Measurements from ENCODE around the gene SVIL. TPM values are rescaled to one million over a fixed set of nuclear protein-coding genes. Genes with fewer than 3 reads are reported as not detected.
"Not testable (repeated sequence)": the region's sequence is repeated elsewhere in the genome, so short reads cannot be mapped to it uniquely, and the experiment has no call there.

Gene SVIL
- total RNA-seq, 2 experiments from 2014 or later = 12.5 to 17.0 TPM

DNA sequence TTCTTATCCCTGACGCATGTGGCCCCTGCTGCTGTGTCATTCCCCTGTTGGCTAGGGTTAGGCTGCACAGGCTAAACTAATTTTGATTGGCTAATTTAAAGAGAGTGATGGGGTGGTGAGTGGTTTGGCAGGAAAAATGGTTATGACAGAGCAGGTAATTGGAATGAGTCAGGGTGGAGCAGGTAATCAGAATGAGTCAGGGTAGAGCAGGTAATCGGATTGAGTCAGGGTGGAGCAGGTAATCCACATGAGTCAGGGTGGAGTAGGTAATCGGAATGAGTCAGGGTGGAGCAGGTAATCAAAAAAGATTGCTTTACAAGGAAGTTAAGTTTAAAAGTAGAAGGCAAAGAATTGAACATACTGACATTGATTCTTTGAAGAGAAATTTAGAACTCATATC, 195.8 kb downstream of the SVIL start:
- ATAC-seq; POLR2A ChIA-PET; intact Hi-C loops (cut with DNase I, micrococcal nuclease); H3K4me1 Mint-ChIP-seq; CTCF ChIA-PET; H3K27me3 Mint-ChIP-seq; DNase-seq; H3K27ac Mint-ChIP-seq; H3K4me3 Mint-ChIP-seq: not testable (repeated sequence)
- Mint-ChIP-seq H3K36me3 (ENCODE audit: low read depth) (peaks cover 29% of the 10 kb centered on the region), H3K9me3 (ENCODE audit: low read depth) (peaks cover 22% of the 10 kb centered on the region)

DNA sequence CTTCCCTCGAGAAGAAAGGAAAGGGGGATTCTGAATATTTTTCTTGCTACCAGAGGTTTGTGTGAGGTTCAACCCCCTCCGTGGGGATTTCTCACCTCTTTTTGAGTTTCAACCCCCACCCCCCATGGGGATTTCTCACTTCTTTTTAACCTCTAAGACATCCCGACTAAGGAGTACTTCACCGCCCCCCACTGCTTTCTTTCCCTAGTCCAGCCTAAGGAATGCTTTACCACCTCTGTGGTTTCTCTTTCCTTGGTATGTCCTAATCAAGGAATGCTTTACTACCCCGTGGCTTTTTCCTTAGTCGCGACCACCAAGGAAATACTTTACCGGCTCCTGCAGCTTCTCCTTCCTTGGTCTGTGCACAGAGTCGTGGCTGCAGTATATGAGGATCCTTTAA, 196.5 kb downstream of the SVIL start:
- Mint-ChIP-seq H3K27me3 (no peaks in the 10 kb centered on the region), H3K9me3 (ENCODE audit: low read depth) (peaks cover 22% of the 10 kb centered on the region), H3K4me1 (no peaks in the 10 kb centered on the region), H3K27ac (no peak overlapping the region), H3K36me3 (ENCODE audit: low read depth) (peaks cover 29% of the 10 kb centered on the region), H3K4me3 (no peak overlapping the region)
- CTCF ChIA-PET = interaction anchor here (0.7 kb wide), 1 partner anchor 10 kb away, joined by 3 read pairs; no protein-coding TSS in a partner anchor
- POLR2A ChIA-PET = no interaction called here
- intact Hi-C loops (cut with DNase I, micrococcal nuclease) = no loop called here
- DNase-seq = no peak
- no peak for ATAC-seq

DNA sequence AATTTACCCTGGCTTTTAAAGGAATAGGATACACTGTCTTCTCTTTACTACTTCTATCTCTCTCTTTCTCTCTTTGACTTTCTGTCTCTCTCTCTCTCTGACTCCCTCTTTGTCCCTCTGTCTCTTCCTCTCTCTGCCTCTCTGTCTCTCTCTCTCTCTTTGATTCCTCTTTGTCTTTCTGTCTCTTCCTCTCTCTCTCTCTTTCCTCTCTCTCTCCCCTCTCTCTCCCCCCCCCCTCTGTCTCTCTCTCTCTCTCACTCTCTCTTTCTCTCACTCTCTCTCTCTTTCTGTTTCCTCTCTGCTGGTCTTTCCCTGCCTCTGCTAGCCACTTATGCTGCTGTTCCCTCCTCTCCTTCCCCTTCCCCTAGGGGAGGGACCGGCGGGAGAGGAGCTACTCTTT, 196.9 kb downstream of the SVIL start:
- DNase-seq (no peak), ATAC-seq (no peak)
- peaks cover 22% of the 10 kb centered on the region for H3K9me3 Mint-ChIP-seq (ENCODE audit: low read depth)
- ChIA-PET CTCF (interaction anchor here (0.7 kb wide), 1 partner anchor 11 kb away, joined by 3 read pairs; no protein-coding TSS in a partner anchor), POLR2A (no interaction called here)
- intact Hi-C loops (cut with DNase I, micrococcal nuclease) = no loop called here
- H3K4me3 Mint-ChIP-seq = no peak overlapping the region
- H3K27me3 Mint-ChIP-seq = no peaks in the 10 kb centered on the region
- peaks cover 29% of the 10 kb centered on the region for H3K36me3 Mint-ChIP-seq (ENCODE audit: low read depth)
- no peak overlapping the region for H3K27ac Mint-ChIP-seq
- H3K4me1 Mint-ChIP-seq = no peaks in the 10 kb centered on the region

DNA sequence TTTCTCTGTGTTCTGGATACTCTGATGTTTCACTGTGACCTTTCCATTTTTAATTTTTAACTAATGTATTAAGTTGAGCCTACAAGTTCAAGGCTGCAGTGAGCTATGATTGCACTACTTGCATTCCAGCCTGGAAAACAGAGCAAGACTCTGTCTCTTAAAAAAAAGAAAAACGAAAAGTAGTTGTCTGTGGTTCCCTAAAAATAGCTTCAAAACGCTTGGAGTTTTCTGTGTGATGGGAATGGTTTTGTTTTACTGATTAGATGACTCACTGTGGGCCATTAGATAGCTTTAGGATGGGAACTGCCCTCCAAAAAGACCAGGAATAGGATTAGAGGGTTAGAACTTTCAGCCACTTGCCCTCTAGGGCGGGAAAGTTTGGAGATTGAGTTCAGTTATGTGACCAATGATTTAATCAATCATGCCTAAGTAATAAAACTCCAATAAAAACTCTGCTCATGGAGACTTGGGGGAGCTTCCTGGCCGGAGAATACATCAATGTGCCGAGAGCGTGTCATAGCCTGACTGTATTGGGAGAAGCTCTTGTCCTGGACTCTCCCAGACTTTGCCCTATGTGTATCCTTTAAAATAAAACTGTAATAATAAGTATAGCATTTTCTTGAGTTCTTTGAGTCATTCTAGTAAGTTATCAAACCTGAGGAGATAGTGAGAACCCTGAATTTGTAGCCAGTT, 198.8 kb downstream of the SVIL start:
- ATAC-seq (no peak), DNase-seq (no peak)
- Mint-ChIP-seq H3K9me3 (ENCODE audit: low read depth) (peaks cover 22% of the 10 kb centered on the region), H3K4me1 (no peaks in the 10 kb centered on the region), H3K4me3 (no peak overlapping the region), H3K27me3 (no peaks in the 10 kb centered on the region), H3K27ac (no peak overlapping the region), H3K36me3 (ENCODE audit: low read depth) (peaks cover 29% of the 10 kb centered on the region)
- ChIA-PET POLR2A (no interaction called here), CTCF (interaction anchor here (1.3 to 1.6 kb wide), 2 partner anchors 10 to 12 kb away, joined by 4 to 8 read pairs; no protein-coding TSS in a partner anchor)
- intact Hi-C loops (cut with DNase I, micrococcal nuclease) = no loop called here

DNA sequence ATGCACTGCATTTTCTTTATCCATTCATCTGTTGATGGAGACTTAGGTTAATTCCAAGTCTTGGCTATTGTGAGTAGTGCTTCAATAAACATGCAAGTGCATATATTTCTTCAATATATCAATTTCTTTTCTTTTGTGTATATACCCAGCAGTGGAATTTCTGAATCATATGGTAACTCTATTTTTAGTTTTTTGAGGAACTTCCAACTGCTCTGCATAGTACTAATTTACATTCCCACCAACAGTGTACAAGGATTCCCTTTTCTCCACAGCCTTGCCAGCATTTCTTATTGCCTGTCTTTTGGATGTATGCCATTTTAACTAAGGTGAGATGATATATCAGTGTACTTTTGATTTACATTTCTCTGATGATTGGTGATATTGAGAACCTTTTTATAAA, 200.7 kb downstream of the SVIL start:
- Mint-ChIP-seq H3K4me3 (no peak overlapping the region), H3K27me3 (no peaks in the 10 kb centered on the region), H3K27ac (no peak overlapping the region), H3K9me3 (ENCODE audit: low read depth) (peaks cover 19% of the 10 kb centered on the region), H3K36me3 (ENCODE audit: low read depth) (peaks cover 24% of the 10 kb centered on the region), H3K4me1 (no peaks in the 10 kb centered on the region)
- ChIA-PET POLR2A (interaction anchor here (0.7 kb wide), 1 partner anchor 110 kb away, joined by 4 read pairs; no protein-coding TSS in a partner anchor), CTCF (no interaction called here)
- intact Hi-C loops (cut with DNase I, micrococcal nuclease) = no loop called here
- ATAC-seq (no peak), DNase-seq (no peak)

DNA sequence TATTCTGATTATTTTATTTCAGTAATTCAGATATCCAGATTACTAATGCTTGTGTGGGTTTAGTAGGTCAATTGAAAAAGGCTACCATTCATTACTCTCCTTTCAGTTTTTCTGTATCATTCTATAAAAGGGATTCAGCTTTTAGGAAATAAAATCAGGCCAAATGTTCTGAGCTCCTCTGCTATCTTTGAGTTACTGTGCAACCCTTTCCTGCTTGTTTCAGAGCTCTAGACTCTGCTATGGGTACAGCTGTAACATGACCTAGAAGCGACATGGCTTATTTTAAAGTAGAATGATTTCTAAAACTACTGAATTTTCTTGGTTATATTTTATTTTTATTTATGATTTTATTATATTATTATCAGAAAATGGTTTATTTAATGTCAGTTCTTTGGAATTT, 203.1 kb downstream of the SVIL start:
- Mint-ChIP-seq H3K36me3 (ENCODE audit: low read depth) (peaks cover 14% of the 10 kb centered on the region), H3K4me3 (no peak overlapping the region), H3K4me1 (no peaks in the 10 kb centered on the region), H3K9me3 (ENCODE audit: low read depth) (peaks cover 6% of the 10 kb centered on the region), H3K27ac (no peak overlapping the region), H3K27me3 (no peaks in the 10 kb centered on the region)
- ChIA-PET POLR2A (no interaction called here), CTCF (interaction anchor here (0.5 to 1.5 kb wide), 2 partner anchors 17 to 40 kb away, joined by 3 to 6 read pairs; no protein-coding TSS in a partner anchor)
- DNase-seq (no peak), ATAC-seq (no peak)
- intact Hi-C loops (cut with DNase I, micrococcal nuclease) = no loop called here

DNA sequence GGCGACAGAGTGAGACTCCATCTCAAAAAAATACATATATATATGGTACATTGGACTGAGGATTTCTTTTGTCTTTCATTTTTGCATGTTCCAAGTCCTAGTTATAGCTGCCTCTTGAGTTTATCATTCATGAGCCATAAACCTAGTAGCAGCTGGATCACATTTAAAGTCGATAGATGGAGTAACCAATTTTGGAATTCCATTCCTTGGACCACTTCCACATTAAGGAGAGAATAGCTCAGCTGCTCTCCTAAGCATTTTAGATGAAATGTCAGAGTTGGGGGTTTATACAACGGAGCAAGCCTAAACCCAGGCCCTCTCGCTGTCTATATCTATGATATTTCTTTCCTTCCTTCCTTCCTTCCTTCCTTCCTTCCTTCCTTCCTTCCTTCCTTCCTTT, 204.7 kb downstream of the SVIL start:
- intact Hi-C loops (cut with DNase I, micrococcal nuclease) = no loop called here
- POLR2A ChIA-PET = no interaction called here
- H3K4me3 Mint-ChIP-seq = no peak overlapping the region

DNA sequence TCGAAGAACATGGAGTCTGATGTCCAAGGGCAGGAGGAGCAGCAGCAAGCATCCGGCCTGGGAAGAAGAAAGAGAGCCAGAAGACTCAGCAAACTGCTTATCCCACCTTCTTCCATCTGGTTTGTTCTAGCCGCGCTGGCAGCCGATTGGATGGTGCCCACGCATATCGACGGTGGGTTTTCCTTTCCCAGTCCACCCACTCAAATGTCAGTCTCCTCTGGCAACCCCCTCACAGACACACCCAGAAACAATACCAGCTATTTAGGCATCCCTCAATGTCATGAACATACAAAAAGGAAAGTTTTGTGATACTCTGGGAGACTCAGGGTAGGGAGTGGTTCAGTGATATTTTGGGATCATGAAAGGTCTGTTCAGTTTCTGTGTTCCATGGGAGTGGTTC, 206.3 kb downstream of the SVIL start:
- H3K4me3 Mint-ChIP-seq = no peak overlapping the region
- ATAC-seq (no peak), DNase-seq (no peak)
- H3K4me1 Mint-ChIP-seq = no peaks in the 10 kb centered on the region
- intact Hi-C loops (cut with DNase I, micrococcal nuclease) = no loop called here
- POLR2A ChIA-PET = no interaction called here
- CTCF ChIA-PET = interaction anchor here (1.5 kb wide), 2 partner anchors 12 to 14 kb away, joined by 3 to 7 read pairs; no protein-coding TSS in a partner anchor
- H3K36me3 Mint-ChIP-seq (ENCODE audit: low read depth) = peaks cover 2% of the 10 kb centered on the region
- peaks cover 2% of the 10 kb centered on the region for H3K9me3 Mint-ChIP-seq (ENCODE audit: low read depth)
- no peaks in the 10 kb centered on the region for H3K27me3 Mint-ChIP-seq
- no peak overlapping the region for H3K27ac Mint-ChIP-seq

More for the DNA sequence above, 204.7 kb downstream of the SVIL start:
- Mint-ChIP-seq H3K27me3 (no peaks in the 10 kb centered on the region), H3K27ac (no peak overlapping the region), H3K9me3 (ENCODE audit: low read depth) (no peaks in the 10 kb centered on the region), H3K4me1 (no peaks in the 10 kb centered on the region), H3K36me3 (ENCODE audit: low read depth) (peaks cover 8% of the 10 kb centered on the region)
- ATAC-seq (no peak), DNase-seq (no peak)
- CTCF ChIA-PET = interaction anchor here (1.0 to 1.5 kb wide), 3 partner anchors 10 to 61 kb away, joined by 3 read pairs; no protein-coding TSS in a partner anchor

DNA sequence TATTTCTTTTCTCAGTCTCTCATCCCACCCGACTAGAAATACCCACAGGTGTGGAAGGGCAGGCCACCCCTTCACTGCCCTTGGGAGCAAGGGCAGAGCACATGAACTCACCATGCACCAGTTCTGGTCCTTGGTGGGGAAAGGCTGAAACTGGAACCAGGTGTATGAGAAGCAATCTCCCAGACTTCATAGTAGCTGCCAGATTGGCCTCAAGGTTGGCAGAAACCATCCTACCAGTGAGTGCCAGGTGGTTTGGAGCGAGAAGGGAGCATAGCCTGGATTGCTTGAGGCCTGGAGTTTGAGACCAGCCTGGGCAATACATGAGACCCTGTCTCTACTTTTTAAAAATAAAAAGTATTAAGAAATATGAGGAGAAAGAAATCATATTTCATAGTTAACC, 207.1 kb downstream of the SVIL start:
- CTCF ChIA-PET = interaction anchor here (1.5 kb wide), 1 partner anchor 15 kb away, joined by 7 read pairs; no protein-coding TSS in a partner anchor
- no peak overlapping the region for H3K27ac Mint-ChIP-seq
- intact Hi-C loops (cut with DNase I, micrococcal nuclease) = no loop called here

DNA sequence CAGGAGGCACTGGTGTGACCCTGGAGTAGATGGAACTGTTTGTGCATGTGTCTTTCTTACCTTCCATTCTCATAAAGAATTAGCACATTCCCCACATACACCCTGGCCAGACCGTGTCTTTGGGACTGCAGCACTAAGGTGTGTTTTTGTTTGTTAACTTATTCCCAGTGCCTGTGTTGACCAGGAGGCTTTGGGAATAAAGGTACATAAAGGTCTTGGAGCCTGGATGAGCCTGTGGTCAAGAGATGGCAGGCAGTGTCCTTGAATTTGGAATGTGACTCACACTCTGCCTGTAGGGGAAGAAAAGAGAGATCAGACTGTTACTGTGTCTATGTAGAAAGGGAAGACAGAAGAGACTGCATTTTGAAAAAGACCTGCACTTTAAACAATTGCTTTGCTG, 208.4 kb downstream of the SVIL start:
- ChIA-PET CTCF (no interaction called here), POLR2A (no interaction called here)
- Mint-ChIP-seq H3K4me3 (no peak overlapping the region), H3K36me3 (ENCODE audit: low read depth) (peaks cover 17% of the 10 kb centered on the region), H3K9me3 (ENCODE audit: low read depth) (peaks cover 2% of the 10 kb centered on the region), H3K27ac (no peak overlapping the region), H3K27me3 (no peaks in the 10 kb centered on the region), H3K4me1 (no peaks in the 10 kb centered on the region)
- DNase-seq (no peak), ATAC-seq (no peak)
- intact Hi-C loops (cut with DNase I, micrococcal nuclease) = no loop called here

More for the DNA sequence above, 207.1 kb downstream of the SVIL start:
- Mint-ChIP-seq H3K27me3 (no peaks in the 10 kb centered on the region), H3K9me3 (ENCODE audit: low read depth) (peaks cover 2% of the 10 kb centered on the region), H3K4me3 (no peak overlapping the region), H3K36me3 (ENCODE audit: low read depth) (peaks cover 5% of the 10 kb centered on the region), H3K4me1 (no peaks in the 10 kb centered on the region)
- ATAC-seq (no peak), DNase-seq (no peak)
- POLR2A ChIA-PET = no interaction called here

DNA sequence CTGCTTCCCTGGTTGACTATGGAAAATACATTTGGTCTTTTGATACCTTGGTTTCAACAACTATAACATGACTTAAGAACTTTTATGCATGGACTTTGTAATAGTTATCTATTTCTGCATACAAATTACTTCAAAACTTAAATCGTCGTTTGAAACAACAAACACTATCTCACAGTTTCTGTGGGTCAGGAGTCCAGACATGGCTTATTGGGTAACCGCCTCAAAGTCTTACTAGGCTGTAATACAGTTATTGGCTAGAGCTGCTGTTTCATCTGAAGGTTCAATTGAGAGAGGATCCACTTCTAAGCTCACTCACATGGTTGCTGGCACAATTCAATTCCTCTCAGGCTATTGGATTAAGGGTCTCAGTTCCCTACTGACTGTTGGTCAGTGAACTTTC, 210.8 kb downstream of the SVIL start:
- H3K27me3 Mint-ChIP-seq = no peaks in the 10 kb centered on the region
- intact Hi-C loops (cut with DNase I, micrococcal nuclease) = no loop called here
- CTCF ChIA-PET = interaction anchor here (1.7 kb wide), 1 partner anchor 31 kb away, joined by 4 read pairs; no protein-coding TSS in a partner anchor

DNA sequence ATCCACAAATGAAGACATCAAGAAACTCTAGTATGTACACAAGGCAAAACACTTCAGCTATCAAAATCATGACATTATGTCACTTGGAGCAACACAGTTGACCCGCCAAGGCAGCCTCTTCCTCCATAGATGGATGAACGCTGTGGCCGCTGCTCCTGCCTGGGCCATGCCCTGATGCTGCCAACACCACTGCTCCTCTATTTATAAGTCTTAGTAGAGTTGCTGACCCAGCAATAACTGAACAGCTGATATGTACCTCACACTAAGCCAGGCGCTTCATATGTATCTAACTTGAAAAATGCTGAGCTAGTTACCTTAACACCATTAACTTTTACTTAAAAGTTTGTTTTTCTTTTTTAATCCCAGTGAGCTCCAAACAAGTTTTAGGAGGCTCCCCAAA, 214.0 kb downstream of the SVIL start:
- no peak overlapping the region for H3K27ac Mint-ChIP-seq
- H3K36me3 Mint-ChIP-seq (ENCODE audit: low read depth) = peaks cover 42% of the 10 kb centered on the region
- intact Hi-C loops (cut with DNase I, micrococcal nuclease) = no loop called here
- no peaks in the 10 kb centered on the region for H3K27me3 Mint-ChIP-seq
- POLR2A ChIA-PET = no interaction called here
- CTCF ChIA-PET = interaction anchor here (0.6 to 0.7 kb wide), 2 partner anchors 33 to 339 kb away, joined by 3 to 4 read pairs; no protein-coding TSS in a partner anchor
- ATAC-seq (no peak), DNase-seq (no peak)
- H3K4me3 Mint-ChIP-seq = no peak overlapping the region
- peaks cover 2% of the 10 kb centered on the region for H3K9me3 Mint-ChIP-seq (ENCODE audit: low read depth)
- H3K4me1 Mint-ChIP-seq = no peaks in the 10 kb centered on the region

More for the DNA sequence above, 210.8 kb downstream of the SVIL start:
- H3K4me1 Mint-ChIP-seq = no peaks in the 10 kb centered on the region
- DNase-seq (no peak), ATAC-seq (no peak)
- H3K36me3 Mint-ChIP-seq (ENCODE audit: low read depth) = peaks cover 30% of the 10 kb centered on the region
- no peak overlapping the region for H3K4me3 Mint-ChIP-seq
- peaks cover 2% of the 10 kb centered on the region for H3K9me3 Mint-ChIP-seq (ENCODE audit: low read depth)
- H3K27ac Mint-ChIP-seq = no peak overlapping the region
- POLR2A ChIA-PET = no interaction called here

Measured in activated CD4-positive, alpha-beta T cell treated with anti-CD3 and anti-CD28 coated beads for 36 hours (primary cell).